ENCODE measurements around the gene CDH13. TPM values are rescaled to one million over a fixed set of nuclear protein-coding genes. Genes with fewer than 3 reads are reported as not detected.

Gene CDH13
- total and polyA plus RNA-seq, 12 donors, result 0.86 to 30.6 (median 2.4) TPM

GRCh38 chr16:83158320-83158957, 531.7 kb downstream of the CDH13 start:
- H3K9me3 ChIP-seq (replicated peaks in 1 of 3), result no peaks in the 10 kb centered on the region
- no peaks in the 10 kb centered on the region for H3K36me3 ChIP-seq (replicated peaks in 1 of 2)
- intact Hi-C loops (cut with DNase I), result no loop called here
- H3K4me3 ChIP-seq, result no peak overlapping the region
- H3K27me3 ChIP-seq, result no peaks in the 10 kb centered on the region
- no peak for TF ChIP-seq POLR2A (IDR thresholded peaks at IDR 0.05)
- no peak overlapping the region for H3K27ac ChIP-seq
- no peaks in the 10 kb centered on the region for H3K4me1 ChIP-seq (replicated peaks in 1 of 2)
- DNase-seq, result no peak
- 70 to 74% (median 73%) methylated on average over 11 to 15 of the region's 15 CpGs for WGBS, 4 donors

GRCh38 chr16:83159049-83159448, 532.3 kb downstream of the CDH13 start:
- TF ChIP-seq CTCF (IDR thresholded peaks at IDR 0.05) (no peak), POLR2A (IDR thresholded peaks at IDR 0.05) (no peak)
- WGBS, 4 donors, result 51 to 69% (median 56%) methylated on average over 2 of the region's 2 CpGs
- DNase-seq, result no peak

GRCh38 chr16:83160287-83161020, 533.7 kb downstream of the CDH13 start:
- WGBS, 4 donors, result 67 to 76% (median 72%) methylated on average over 7 of the region's 7 CpGs
- Histone ChIP-seq H3K27ac (no peak overlapping the region), H3K4me3 (no peak overlapping the region), H3K27me3 (no peaks in the 10 kb centered on the region), H3K9me3 (replicated peaks in 1 of 3) (no peaks in the 10 kb centered on the region), H3K36me3 (replicated peaks in 1 of 2) (no peaks in the 10 kb centered on the region), H3K4me1 (replicated peaks in 1 of 2) (no peaks in the 10 kb centered on the region)
- no peak for DNase-seq
- intact Hi-C loops (cut with DNase I), result no loop called here
- TF ChIP-seq POLR2A (IDR thresholded peaks at IDR 0.05) (no peak), CTCF (IDR thresholded peaks at IDR 0.05) (no peak)

More at GRCh38 chr16:83159049-83159448, 532.3 kb downstream of the CDH13 start:
- no peaks in the 10 kb centered on the region for H3K9me3 ChIP-seq (replicated peaks in 1 of 3)
- intact Hi-C loops (cut with DNase I), result no loop called here
- no peaks in the 10 kb centered on the region for H3K36me3 ChIP-seq (replicated peaks in 1 of 2)
- H3K27me3 ChIP-seq, result no peaks in the 10 kb centered on the region
- no peak overlapping the region for H3K27ac ChIP-seq
- H3K4me1 ChIP-seq (replicated peaks in 1 of 2), result no peaks in the 10 kb centered on the region
- no peak overlapping the region for H3K4me3 ChIP-seq

GRCh38 chr16:83162791-83163190, 536.0 kb downstream of the CDH13 start:
- H3K4me1 ChIP-seq (replicated peaks in 1 of 2), result no peaks in the 10 kb centered on the region
- 34 to 74% (median 60%) methylated on average over 2 of the region's 2 CpGs for WGBS, 4 donors
- no peak overlapping the region for H3K4me3 ChIP-seq
- no peak for DNase-seq
- intact Hi-C loops (cut with DNase I), result no loop called here
- TF ChIP-seq POLR2A (IDR thresholded peaks at IDR 0.05) (no peak), CTCF (IDR thresholded peaks at IDR 0.05) (no peak)
- no peak overlapping the region for H3K27ac ChIP-seq
- H3K9me3 ChIP-seq (replicated peaks in 1 of 3), result no peaks in the 10 kb centered on the region
- H3K36me3 ChIP-seq (replicated peaks in 1 of 2), result no peaks in the 10 kb centered on the region
- no peaks in the 10 kb centered on the region for H3K27me3 ChIP-seq

Data from adrenal gland (tissue), 12 donors.